GM12878 (cell line): Measurements from ENCODE around the gene PRICKLE3. TPM values are rescaled to one million over a fixed set of nuclear protein-coding genes. Genes with fewer than 3 reads are reported as not detected.

Experiments used
- ATAC-seq: fragments of 200-7000 bp; cut with Tn5 transposase; 3 replicates; pipeline ENCODE4 v1.9.1; 2020; ENCODE audit warnings: mild to moderate bottlenecking, moderate library complexity
- BruUV-seq: library from RNA; stranded (reverse); fragments of 400-500 nt; replicated peaks from 2 replicates; lab custom pipeline; 2021; lab: Mats Ljungman, UMichigan
- CTCF ChIA-PET: fragments of 300-600 bp; sonication (Branson Sonifier 250); formaldehyde crosslinking; extraction: SDS; loops from one replicate; lab custom pipeline; 2021; ENCODE audit warnings: inconsistent platforms; lab: Yijun Ruan, JAX
- POLR2A ChIA-PET: fragments of 350-600 bp; formaldehyde crosslinking; extraction: SDS; loops from one replicate; lab custom pipeline; 2021; ENCODE audit warnings: inconsistent platforms; lab: Charles Lee
- RAD21 ChIA-PET: fragments of 300-600 bp; sonication (Branson Sonifier 250); formaldehyde crosslinking; loops from one replicate; lab custom pipeline; 2023; ENCODE audit warnings: antibody characterized with exemption; ENCODE audit not compliant: unreplicated experiment; lab: Charles Lee
- SMC1A ChIA-PET: fragments of 300-600 bp; sonication (Branson Sonifier 250); formaldehyde crosslinking; loops from one replicate; lab custom pipeline; 2023; ENCODE audit not compliant: unreplicated experiment, uncharacterized antibody; lab: Charles Lee
- DNase-seq: peaks from one replicate; pipeline ENCODE4 v3.0.0-alpha.2; 2011; ENCODE audit warnings: low read depth, low spot score
- FAIRE-seq: peaks from 3 replicates; lab custom pipeline; 2011; peaks lifted over from hg19 to GRCh38; lab: Jason Lieb, UNC
- H2AFZ ChIP-seq: 2 replicates; pipeline ENCODE4 v1.6.0; 2011; ENCODE audit warnings: low read depth, low read length, control low read depth; ENCODE audit not compliant: control insufficient read depth
- H3K27ac ChIP-seq: 2 replicates; pipeline ENCODE4 v1.5.1; 2011; ENCODE audit warnings: control low read depth; ENCODE audit not compliant: control insufficient read depth, insufficient read depth
- H3K27me3 ChIP-seq, 2 experiments: replicated peaks in 1 of 2; 2 replicates each; pipeline versions ENCODE4 v1.6.0 to v1.6.1; 2011; ENCODE audit warnings: low read length in 1 of 2; ENCODE audit not compliant: control insufficient read depth in 2 of 2, insufficient read depth in 2 of 2
- H3K36me3 ChIP-seq, 2 experiments: 2 replicates each; pipeline ENCODE4 v1.5.1; 2011; ENCODE audit warnings: low read length in 1 of 2; ENCODE audit not compliant: control insufficient read depth in 2 of 2, insufficient read depth in 2 of 2
- H3K4me1 ChIP-seq: 2 replicates; pipeline ENCODE4 v1.6.1; 2011; ENCODE audit warnings: mild to moderate bottlenecking, low read length, moderate library complexity, mixed read lengths; ENCODE audit not compliant: control insufficient read depth, insufficient read depth
- H3K4me2 ChIP-seq: 2 replicates; pipeline ENCODE4 v1.6.0; 2011; ENCODE audit warnings: control low read depth; ENCODE audit not compliant: control insufficient read depth, insufficient read depth
- H3K4me3 ChIP-seq: fragments of 200-600 bp; sonication (generic); 2 replicates; pipeline ENCODE4 v1.5.1; 2016
- H3K79me2 ChIP-seq: 2 replicates; pipeline ENCODE4 v1.6.0; 2011; ENCODE audit warnings: low read length; ENCODE audit not compliant: control insufficient read depth, insufficient read depth
- H3K9ac ChIP-seq: 2 replicates; pipeline ENCODE4 v1.8.0; 2011; ENCODE audit warnings: low read length, control low read depth, mixed read lengths; ENCODE audit not compliant: control insufficient read depth, insufficient read depth
- H3K9me3 ChIP-seq: replicated peaks from 3 replicates; pipeline ENCODE4 v1.5.1; 2011; ENCODE audit warnings: mild to moderate bottlenecking, low read length; ENCODE audit not compliant: control insufficient read depth, insufficient read depth
- H4K20me1 ChIP-seq: 2 replicates; pipeline ENCODE4 v1.6.0; 2011; ENCODE audit not compliant: control insufficient read depth, insufficient read depth
- ATF7 ChIP-seq: fragments of 450-650 bp; IDR thresholded peaks from 2 replicates; pipeline ENCODE4 v1.6.1; 2016; ENCODE audit warnings: low read depth, mild to moderate bottlenecking
- CBX3 ChIP-seq: fragments of 200-600 bp; sonication (generic); IDR thresholded peaks from 2 replicates; pipeline ENCODE4 v1.6.1; 2016; ENCODE audit warnings: low read depth, borderline replicate concordance
- CREB1 ChIP-seq: IDR thresholded peaks from 2 replicates; pipeline ENCODE4 v1.6.1; 2012; ENCODE audit warnings: low read depth, mild to moderate bottlenecking, inconsistent platforms
- ELK1 ChIP-seq: IDR thresholded peaks from 2 replicates; pipeline ENCODE4 v1.6.1; 2012; ENCODE audit warnings: low read depth, low read length, improper control_type of control experiment
- KLF5 ChIP-seq: fragments of 450-650 bp; IDR thresholded peaks from 2 replicates; pipeline ENCODE4 v1.6.1; 2014; ENCODE audit warnings: mild to moderate bottlenecking; ENCODE audit not compliant: partially characterized antibody
- LARP7 ChIP-seq: fragments of 450-650 bp; IDR thresholded peaks from 2 replicates; pipeline ENCODE4 v1.6.1; 2017; ENCODE audit warnings: mild to moderate bottlenecking
- NFIC ChIP-seq: IDR thresholded peaks from 2 replicates; pipeline ENCODE4 v1.6.1; 2012; ENCODE audit warnings: low read depth, mild to moderate bottlenecking, inconsistent platforms, low read length, moderate library complexity
- NR2C1 ChIP-seq: fragments of 450-650 bp; IDR thresholded peaks from 2 replicates; pipeline ENCODE4 v1.6.1; 2017; ENCODE audit warnings: antibody characterized with exemption, mild to moderate bottlenecking, moderate library complexity
- NR2F1 ChIP-seq: fragments of 450-650 bp; conservative IDR thresholded peaks from 2 replicates; pipeline ENCODE4 v1.6.1; 2017; ENCODE audit warnings: mild to moderate bottlenecking
- PKNOX1 ChIP-seq: fragments of 450-650 bp; IDR thresholded peaks from 2 replicates; pipeline ENCODE4 v1.6.1; 2016; ENCODE audit warnings: mild to moderate bottlenecking
- PML ChIP-seq: IDR thresholded peaks from 2 replicates; pipeline ENCODE4 v1.6.1; 2012; ENCODE audit warnings: low read length, inconsistent platforms
- POLR2AphosphoS2 ChIP-seq: IDR thresholded peaks from 2 replicates; pipeline ENCODE4 v1.6.1; 2011; ENCODE audit warnings: low read depth, mild to moderate bottlenecking, low read length, improper control_type of control experiment, moderate library complexity
- POU2F2 ChIP-seq: IDR thresholded peaks from 3 replicates; pipeline ENCODE4 v1.6.1; 2011; ENCODE audit warnings: low read depth, mild to moderate bottlenecking, low read length, borderline replicate concordance
- RCOR1 ChIP-seq: conservative IDR thresholded peaks from 2 replicates; pipeline ENCODE4 v1.6.1; 2012; ENCODE audit warnings: low read depth, low read length, improper control_type of control experiment
- RFX5 ChIP-seq: IDR thresholded peaks from 2 replicates; pipeline ENCODE4 v1.6.1; 2011; ENCODE audit warnings: low read depth, low read length, improper control_type of control experiment
- SP1 ChIP-seq: IDR thresholded peaks from one replicate; pipeline ENCODE4 v1.6.1; 2011; ENCODE audit warnings: low read depth, low read length
- SREBF1 ChIP-seq: IDR thresholded peaks from 2 replicates; pipeline ENCODE4 v1.6.1; 2012; ENCODE audit warnings: mild to moderate bottlenecking, low read length
- TAF1 ChIP-seq: IDR thresholded peaks from 2 replicates; pipeline ENCODE4 v1.6.1; 2011; ENCODE audit warnings: mild to moderate bottlenecking, low read depth, low read length, borderline replicate concordance
- TCF3 ChIP-seq: IDR thresholded peaks from 2 replicates; pipeline ENCODE4 v1.6.1; 2012; ENCODE audit warnings: low read depth, mild to moderate bottlenecking, low read length, borderline replicate concordance; ENCODE audit not compliant: insufficient read depth
- ZNF217 ChIP-seq: fragments of 450-650 bp; IDR thresholded peaks from 2 replicates; pipeline ENCODE4 v1.6.1; 2017; ENCODE audit warnings: antibody characterized with exemption, mild to moderate bottlenecking
- WGBS: methylation state at CpG from one replicate; pipeline ENCODE4 v1.1.6; 2016; ENCODE audit warnings: low lambda C conversion rate; ENCODE audit not compliant: insufficient replicate concordance, insufficient coverage; ENCODE audit errors: missing lambda C conversion rate; 5-methylcytosine and 5-hydroxymethylcytosine counted together
- in situ Hi-C: fragments of 300-500 bp; cut with MboI; formaldehyde crosslinking; loops from 9 replicates; pipeline ENCODE4 v1.14.3; 2018; ENCODE audit warnings: mixed read lengths
- intact Hi-C: fragments of 100-400 bp; cut with micrococcal nuclease; formaldehyde crosslinking; loops from one replicate; pipeline ENCODE4 v1.14.2; 2022; ENCODE audit not compliant: unreplicated experiment
- polyA plus RNA-seq, 11 experiments: library from polyadenylated mRNA; depleted of rRNA in 4 of 11; unstranded in 6 of 11; stranded (reverse) in 5 of 11; fragments of >200 nt; fragmentation: Nextera tagmentation in 4 of 11; fragmentation: Illumina TruSeq in 1 of 11; extraction: Ambion mirVana in 4 of 11; extraction: Trizol in 1 of 11; gene quantifications; 1 replicate in 1 of 11; 2 replicates in 10 of 11; pipeline versions ENCODE4 v1.2.1 to v1.2.3, GENCODE V29; 2011 to 2016; ENCODE audit warnings: inconsistent platforms in 2 of 11, missing spikeins in 2 of 11, low read depth in 1 of 11
- total RNA-seq, 4 experiments: library from RNA; depleted of rRNA in 3 of 4; stranded (reverse); fragments of >200 nt in 3 of 4; fragmentation: Illumina TruSeq in 1 of 4; extraction: Trizol in 1 of 4; gene quantifications; 2 replicates each; pipeline versions ENCODE4 v1.2.1 to v1.2.3, GENCODE V29; 2013 to 2021

Gene PRICKLE3
- total and polyA plus RNA-seq, 10 of the 15 experiments (the other 5 are each of a cell fraction or from before 2014, with no cell fraction given), result 0.69 to 17.4 (median 7.6) TPM

GRCh38 chrX:49228185-49228584 lies 42.0 kb upstream of the PRICKLE3 start:
- TF ChIP-seq ELK1, result no peak
- no peak for TF ChIP-seq POU2F2
- no peak for TF ChIP-seq PML
- no peak for TF ChIP-seq POLR2AphosphoS2
- TF ChIP-seq SREBF1, result no peak
- TF ChIP-seq ZNF217, result no peak
- no peak for TF ChIP-seq SP1
- TF ChIP-seq LARP7, result no peak
- TF ChIP-seq, all 136 proteins: peak for 0
- DNase-seq (no peak), FAIRE-seq (no peak), ATAC-seq (no peak)
- no TSS peak for BruUV-seq
- intact Hi-C loops, result no loop called here
- Histone ChIP-seq H3K27ac (no peak overlapping the region), H3K4me3 (no peak overlapping the region), H3K27me3 (no peaks in the 10 kb centered on the region), H3K36me3 (no peaks in the 10 kb centered on the region), H3K9ac (no peak overlapping the region), H2AFZ (no peak overlapping the region), H3K4me1 (no peaks in the 10 kb centered on the region), H3K4me2 (no peak overlapping the region), H4K20me1 (no peaks in the 10 kb centered on the region), H3K79me2 (no peaks in the 10 kb centered on the region), H3K9me3 (no peaks in the 10 kb centered on the region; the same call in 2 of the 3 replicates)
- ChIA-PET SMC1A (no interaction called here), POLR2A (no interaction called here), CTCF (no interaction called here), RAD21 (no interaction called here)
- in situ Hi-C loops, result no loop called here
- WGBS, result 75% methylated on average over 17 of the region's 17 CpGs

- no peaks in the 10 kb centered on the region for H3K27me3 ChIP-seq
- H3K9ac ChIP-seq, result no peak overlapping the region
- no peak overlapping the region for H2AFZ ChIP-seq
- WGBS, result 36% methylated on average over 2 of the region's 2 CpGs
- no peaks in the 10 kb centered on the region for H3K36me3 ChIP-seq
- CTCF ChIA-PET, result no interaction called here
- SMC1A ChIA-PET, result no interaction called here
- in situ Hi-C loops, result no loop called here
- FAIRE-seq (no peak), ATAC-seq (no peak), DNase-seq (no peak)
- POLR2A ChIA-PET, result no interaction called here
- RAD21 ChIA-PET, result no interaction called here
- H3K27ac ChIP-seq, result no peak overlapping the region
- H3K4me3 ChIP-seq, result no peak overlapping the region
- H3K79me2 ChIP-seq, result no peaks in the 10 kb centered on the region
- no peaks in the 10 kb centered on the region for H4K20me1 ChIP-seq
- no peak overlapping the region for H3K4me2 ChIP-seq
- no TSS peak for BruUV-seq
- intact Hi-C loops, result no loop called here
- H3K9me3 ChIP-seq, result no peaks in the 10 kb centered on the region; the same call in 2 of the 3 replicates
- H3K4me1 ChIP-seq, result no peaks in the 10 kb centered on the region
- TF ChIP-seq NR2C1 (no peak), CBX3 (no peak), TCF3 (no peak), RCOR1 (no peak), RFX5 (no peak), NR2F1 (no peak), CREB1 (no peak), TAF1 (no peak), KLF5 (no peak), PKNOX1 (no peak), ATF7 (no peak), NFIC (no peak)
These were observed 41.6 kb upstream of the PRICKLE3 start for GRCh38 chrX:49227726-49228125.
